Testis (tissue), 3 donors: Measurements from ENCODE around the gene ACADVL. TPM values are rescaled to one million over a fixed set of nuclear protein-coding genes. Genes with fewer than 3 reads are reported as not detected.

Experiments used
- DNase-seq: peaks from one replicate; pipeline ENCODE4 v3.0.0-alpha.2; 2019
- H3K27ac ChIP-seq, 2 donors: fragments of 200-600 bp; sonication (generic); one replicate each; pipeline ENCODE4 v1.5.1; 2019
- H3K27me3 ChIP-seq: fragments of 200-600 bp; sonication (generic); one replicate; pipeline ENCODE4 v1.5.1; 2019
- H3K36me3 ChIP-seq: fragments of 200-600 bp; sonication (generic); one replicate; pipeline ENCODE4 v1.5.1; 2017; ENCODE audit warnings: low read depth; ENCODE audit errors: missing control alignments
- H3K4me1 ChIP-seq: fragments of 200-600 bp; sonication (generic); one replicate; pipeline ENCODE4 v1.5.1; 2019
- H3K4me3 ChIP-seq, 2 donors: fragments of 200-600 bp; sonication (generic); one replicate each; pipeline ENCODE4 v1.5.1; 2017 to 2019
- H3K9me3 ChIP-seq: fragments of 200-600 bp; sonication (generic); one replicate; pipeline ENCODE4 v1.5.1; 2017
- POLR2A ChIP-seq: fragments of 450-650 bp; IDR thresholded peaks from one replicate; pipeline ENCODE4 v1.6.1; 2017; ENCODE audit warnings: antibody characterized with exemption, mild to moderate bottlenecking, moderate library complexity
- WGBS, 2 donors: methylation state at CpG; one replicate each; pipeline ENCODE4 v1.1.5; 2018; 5-methylcytosine and 5-hydroxymethylcytosine counted together
- intact Hi-C: fragments of 100-400 bp; cut with DNase I; formaldehyde crosslinking; loops from one replicate; pipeline ENCODE4 v1.15.1; 2023; ENCODE audit warnings: low total_unique reads
- polyA plus RNA-seq: library from polyadenylated mRNA; stranded (reverse); fragments of 350-450 nt; fragmentation: Illumina TruSeq; extraction: RNeasy Lipid Tissue Mini Kit (QIAGEN cat#74804); gene quantifications from one replicate; pipeline ENCODE4 v1.2.3, GENCODE V29; 2014; ENCODE audit warnings: low read depth, low replicate concordance; ENCODE audit not compliant: insufficient read depth
- total RNA-seq, 2 donors: library from RNA; depleted of rRNA; stranded (reverse); fragments of >200 nt; gene quantifications; one replicate each; pipeline ENCODE4 v1.2.3, GENCODE V29; 2016
- TF ChIP-seq, protein P1 (sequence below), 3 experiments: fragments of 450-650 bp in 2 of 3; fragments of 200-600 bp in 1 of 3; sonication (generic) in 1 of 3; IDR thresholded peaks; one replicate each; pipeline ENCODE4 v1.5.1; 2016 to 2019; ENCODE audit warnings: antibody characterized with exemption in 3 of 3, mild to moderate bottlenecking in 2 of 3, moderate library complexity in 1 of 3

Gene ACADVL
- total and polyA plus RNA-seq, 3 donors from 2014 or later = 298 to 458 (median 334) TPM

- no peaks in the 10 kb centered on the region for H3K27me3 ChIP-seq
- peak overlapping the region; percentile 70 to 82 for H3K27ac ChIP-seq
- TF ChIP-seq, protein P1, sequence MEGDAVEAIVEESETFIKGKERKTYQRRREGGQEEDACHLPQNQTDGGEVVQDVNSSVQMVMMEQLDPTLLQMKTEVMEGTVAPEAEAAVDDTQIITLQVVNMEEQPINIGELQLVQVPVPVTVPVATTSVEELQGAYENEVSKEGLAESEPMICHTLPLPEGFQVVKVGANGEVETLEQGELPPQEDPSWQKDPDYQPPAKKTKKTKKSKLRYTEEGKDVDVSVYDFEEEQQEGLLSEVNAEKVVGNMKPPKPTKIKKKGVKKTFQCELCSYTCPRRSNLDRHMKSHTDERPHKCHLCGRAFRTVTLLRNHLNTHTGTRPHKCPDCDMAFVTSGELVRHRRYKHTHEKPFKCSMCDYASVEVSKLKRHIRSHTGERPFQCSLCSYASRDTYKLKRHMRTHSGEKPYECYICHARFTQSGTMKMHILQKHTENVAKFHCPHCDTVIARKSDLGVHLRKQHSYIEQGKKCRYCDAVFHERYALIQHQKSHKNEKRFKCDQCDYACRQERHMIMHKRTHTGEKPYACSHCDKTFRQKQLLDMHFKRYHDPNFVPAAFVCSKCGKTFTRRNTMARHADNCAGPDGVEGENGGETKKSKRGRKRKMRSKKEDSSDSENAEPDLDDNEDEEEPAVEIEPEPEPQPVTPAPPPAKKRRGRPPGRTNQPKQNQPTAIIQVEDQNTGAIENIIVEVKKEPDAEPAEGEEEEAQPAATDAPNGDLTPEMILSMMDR (IDR thresholded peaks at IDR 0.05) = no peak
- TF ChIP-seq POLR2A = no peak
- peak overlapping the region; percentile 26 to 45 for H3K4me3 ChIP-seq
- no peaks in the 10 kb centered on the region for H3K36me3 ChIP-seq
- intact Hi-C loops = no loop called here
- no peak for DNase-seq
- H3K4me1 ChIP-seq = peaks cover 38% of the 10 kb centered on the region
- 21 to 48% methylated on average over 7 of the region's 7 CpGs for WGBS, 2 donors
- no peaks in the 10 kb centered on the region for H3K9me3 ChIP-seq
These were observed 3.3 kb upstream of the ACADVL start for GRCh38 chr17:7216242-7217112.

DNA sequence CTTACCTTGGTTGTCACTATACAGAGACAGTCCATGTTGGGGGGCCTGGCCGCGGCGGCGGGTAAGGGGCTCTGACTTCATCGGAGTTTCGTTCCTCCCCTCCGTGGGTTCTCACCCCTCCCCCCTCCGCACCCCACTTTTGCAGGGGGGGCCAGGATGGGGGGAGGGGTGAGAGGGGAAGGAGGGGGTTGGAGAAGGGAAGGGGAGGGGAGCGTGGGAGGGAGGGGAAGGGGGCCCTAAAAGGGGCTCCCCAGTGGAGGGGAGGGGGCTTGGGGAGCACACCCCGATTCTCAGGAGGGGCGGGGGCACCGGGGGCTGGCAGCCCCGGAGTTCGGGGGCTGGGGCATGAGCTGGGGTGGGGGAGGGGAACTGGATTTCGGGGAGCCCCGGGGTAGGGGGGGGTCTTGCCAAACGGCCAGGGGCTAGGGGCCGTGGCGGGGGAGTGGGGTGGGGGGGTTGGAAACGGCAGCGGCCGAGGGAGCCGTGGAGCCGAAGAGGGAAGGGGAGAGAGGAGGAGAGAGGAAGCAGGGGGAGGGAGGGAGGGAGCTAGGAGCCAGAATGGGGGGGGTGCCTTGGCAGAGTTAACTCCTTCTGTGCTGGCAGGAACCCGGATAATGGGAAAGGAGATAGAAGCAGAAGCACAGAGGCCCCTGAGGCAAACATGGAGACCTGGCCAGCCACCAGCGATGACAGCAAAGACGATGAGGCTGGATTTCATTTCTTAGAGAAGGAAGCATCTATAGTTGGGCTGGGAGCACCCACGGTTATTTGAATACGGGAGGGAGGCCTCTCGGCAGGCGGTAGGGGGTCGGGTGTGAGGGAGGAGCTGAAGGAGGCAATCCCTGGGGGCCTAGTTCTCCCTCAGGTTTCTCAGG lies 2.4 kb upstream of the ACADVL start:
- no peak for TF ChIP-seq POLR2A
- TF ChIP-seq, protein P1 (IDR thresholded peaks at IDR 0.05) = no peak
- Histone ChIP-seq H3K36me3 (no peaks in the 10 kb centered on the region), H3K4me3 (peak overlapping the region; percentile 26 to 45), H3K27ac (peak overlapping the region; percentile 70 to 82), H3K4me1 (peaks cover 38% of the 10 kb centered on the region), H3K9me3 (no peaks in the 10 kb centered on the region), H3K27me3 (no peaks in the 10 kb centered on the region)
- 11 to 25% methylated on average over 20 to 30 of the region's 32 CpGs for WGBS, 2 donors
- peak; percentile 54 for DNase-seq
- intact Hi-C loops = no loop called here

DNA sequence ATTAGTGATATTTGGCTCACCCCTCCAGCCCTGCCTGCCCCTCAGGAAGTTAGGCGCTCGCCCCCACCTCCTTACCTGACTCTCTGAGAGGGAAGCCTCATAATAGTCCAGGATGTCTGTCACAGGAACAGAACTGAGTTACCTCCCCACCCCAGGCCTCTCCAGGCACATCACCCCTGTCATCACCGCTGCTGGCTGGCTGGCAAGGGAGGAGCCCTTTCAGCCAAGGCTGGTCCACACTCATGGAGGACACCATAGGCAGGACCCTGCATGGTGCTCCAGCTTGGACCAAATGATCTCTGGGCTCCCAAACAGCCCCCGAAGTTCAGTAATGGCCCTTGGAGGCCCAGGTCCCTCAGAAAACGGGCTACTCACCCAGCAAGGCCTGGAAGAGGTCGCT lies 1.6 kb upstream of the ACADVL start:
- no peak for TF ChIP-seq POLR2A
- TF ChIP-seq, protein P1 (IDR thresholded peaks at IDR 0.05) = no peak
- Histone ChIP-seq H3K36me3 (no peaks in the 10 kb centered on the region), H3K9me3 (no peaks in the 10 kb centered on the region), H3K27me3 (no peaks in the 10 kb centered on the region), H3K27ac (peak overlapping the region in 1 of 2 donors; percentile 82), H3K4me3 (no peak overlapping the region), H3K4me1 (peaks cover 38% of the 10 kb centered on the region)
- DNase-seq = no peak
- WGBS, 2 donors = 66 to 72% methylated on average over 5 to 6 of the region's 6 CpGs
- intact Hi-C loops = no loop called here

DNA sequence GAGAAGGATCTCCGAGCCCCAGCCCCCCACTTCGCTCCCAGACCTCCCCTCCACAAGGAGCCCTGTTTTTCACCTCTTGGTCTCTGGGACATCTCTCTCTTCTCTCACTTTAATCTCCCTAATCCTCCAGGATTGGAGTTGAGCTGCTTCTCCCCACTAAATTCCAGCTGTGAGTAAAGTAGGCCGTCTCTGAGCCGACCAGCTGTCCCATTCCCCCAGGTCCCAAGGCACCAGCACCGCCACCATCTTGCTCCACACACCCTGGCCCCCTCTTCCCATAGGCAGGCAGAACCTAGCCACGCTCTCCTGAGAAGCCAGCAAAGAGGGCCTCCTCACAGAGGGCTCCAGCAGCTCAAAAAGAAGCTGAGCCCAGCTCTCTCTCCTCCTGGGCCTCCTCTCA lies 980 bp upstream of the ACADVL start:
- intact Hi-C loops = no loop called here
- H3K4me1 ChIP-seq = peaks cover 35% of the 10 kb centered on the region
- DNase-seq = no peak
- no peak for TF ChIP-seq POLR2A
- TF ChIP-seq, protein P1 (IDR thresholded peaks at IDR 0.05) = no peak
- H3K4me3 ChIP-seq = no peak overlapping the region
- no peaks in the 10 kb centered on the region for H3K36me3 ChIP-seq
- WGBS, 2 donors = 65 to 67% methylated on average over 6 of the region's 6 CpGs
- H3K9me3 ChIP-seq = no peaks in the 10 kb centered on the region
- H3K27me3 ChIP-seq = no peaks in the 10 kb centered on the region
- H3K27ac ChIP-seq = peak overlapping the region; percentile 84 to 89
